Neural crest cell (in vitro differentiated cells): Measurements from ENCODE around the gene LDLRAD3. TPM values are rescaled to one million over a fixed set of nuclear protein-coding genes. Genes with fewer than 3 reads are reported as not detected.

ENCODE experiments used
- DNase-seq: peaks from one replicate; pipeline ENCODE4 v3.0.0; 2021; ENCODE audit warnings: low read depth, mixed read lengths, low spot score
- H3K27ac Mint-ChIP-seq: one replicate; pipeline ENCODE4 v1.8.0; 2021; ENCODE audit warnings: mild to moderate bottlenecking, mixed read lengths; ENCODE audit not compliant: unreplicated experiment
- H3K27me3 Mint-ChIP-seq: 2 replicates; pipeline ENCODE4 v1.8.0; 2021; ENCODE audit warnings: low read depth, mild to moderate bottlenecking, mixed read lengths
- H3K36me3 Mint-ChIP-seq: 2 replicates; pipeline ENCODE4 v1.8.0; 2021; ENCODE audit warnings: low read depth, mild to moderate bottlenecking, mixed read lengths
- H3K4me1 Mint-ChIP-seq: 2 replicates; pipeline ENCODE4 v1.8.0; 2021; ENCODE audit warnings: mixed read lengths
- H3K4me3 Mint-ChIP-seq: one replicate; pipeline ENCODE4 v1.8.0; 2021; ENCODE audit warnings: mild to moderate bottlenecking, mixed read lengths
- H3K9me3 Mint-ChIP-seq: 2 replicates; pipeline ENCODE4 v1.8.0; 2021; ENCODE audit warnings: mixed read lengths
- CTCF ChIP-seq: fragments of 200-600 bp; sonication (generic); conservative IDR thresholded peaks from 2 replicates; pipeline ENCODE4 v1.5.0; 2021; ENCODE audit warnings: antibody characterized with exemption, mild to moderate bottlenecking
- total RNA-seq: library from RNA; stranded (reverse); gene quantifications from 2 replicates; pipeline ENCODE4 v1.2.1, GENCODE V29; 2021

LDLRAD3 gene
- total RNA-seq, 1 donor from 2014 or later: 30.1 TPM

DNA sequence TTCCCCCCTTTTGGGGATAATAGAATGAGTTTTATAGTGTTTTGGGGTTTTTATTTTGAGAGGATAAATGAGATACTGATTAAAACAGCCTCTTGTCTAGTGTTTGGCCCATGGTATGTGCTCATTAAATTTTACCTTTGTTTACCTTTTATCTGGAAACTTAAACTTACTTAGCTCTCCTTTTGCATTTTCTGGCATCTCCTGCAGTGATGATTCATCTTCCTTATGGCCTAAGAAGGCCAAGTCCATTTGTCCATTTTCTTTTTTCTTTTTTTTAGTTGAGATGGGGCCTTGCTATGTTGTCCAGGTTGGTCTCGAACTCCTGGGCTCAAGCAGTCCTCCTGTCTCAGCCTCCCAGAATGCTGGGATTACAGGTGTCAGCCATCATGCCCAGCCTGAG, 189.1 kb downstream of the LDLRAD3 start:
- no peak for TF ChIP-seq CTCF
- no peak for DNase-seq

GRCh38 chr11:36135076-36135475, 191.2 kb downstream of the LDLRAD3 start:
- peaks cover 2% of the 10 kb centered on the region for H3K9me3 Mint-ChIP-seq
- no peaks in the 10 kb centered on the region for H3K27me3 Mint-ChIP-seq
- peaks cover 6% of the 10 kb centered on the region for H3K36me3 Mint-ChIP-seq
- H3K27ac Mint-ChIP-seq: no peak overlapping the region
- H3K4me1 Mint-ChIP-seq: no peaks in the 10 kb centered on the region
- TF ChIP-seq CTCF: no peak
- no peak for DNase-seq
- H3K4me3 Mint-ChIP-seq: no peak overlapping the region

More for the DNA sequence above, 189.1 kb downstream of the LDLRAD3 start:
- Mint-ChIP-seq H3K27ac (no peak overlapping the region), H3K9me3 (peaks cover 2% of the 10 kb centered on the region), H3K4me1 (no peaks in the 10 kb centered on the region), H3K36me3 (peaks cover 6% of the 10 kb centered on the region), H3K27me3 (no peaks in the 10 kb centered on the region), H3K4me3 (no peak overlapping the region)

- Mint-ChIP-seq H3K27ac (no peak overlapping the region), H3K4me1 (peaks cover 17% of the 10 kb centered on the region), H3K4me3 (no peak overlapping the region), H3K27me3 (no peaks in the 10 kb centered on the region), H3K9me3 (peaks cover 2% of the 10 kb centered on the region), H3K36me3 (peaks cover 6% of the 10 kb centered on the region)
- DNase-seq: no peak
- TF ChIP-seq CTCF: no peak
Observed at GRCh38 chr11:36139767-36140166, 195.9 kb downstream of the LDLRAD3 start.

GRCh38 chr11:36141196-36141953, 197.5 kb downstream of the LDLRAD3 start:
- no peak for TF ChIP-seq CTCF
- Mint-ChIP-seq H3K36me3 (peaks cover 1% of the 10 kb centered on the region), H3K27me3 (no peaks in the 10 kb centered on the region), H3K27ac (peak overlapping the region; percentile 78), H3K4me1 (peaks cover 26% of the 10 kb centered on the region), H3K4me3 (no peak overlapping the region), H3K9me3 (peaks cover under 1% of the 10 kb centered on the region)
- DNase-seq: no peak

DNA sequence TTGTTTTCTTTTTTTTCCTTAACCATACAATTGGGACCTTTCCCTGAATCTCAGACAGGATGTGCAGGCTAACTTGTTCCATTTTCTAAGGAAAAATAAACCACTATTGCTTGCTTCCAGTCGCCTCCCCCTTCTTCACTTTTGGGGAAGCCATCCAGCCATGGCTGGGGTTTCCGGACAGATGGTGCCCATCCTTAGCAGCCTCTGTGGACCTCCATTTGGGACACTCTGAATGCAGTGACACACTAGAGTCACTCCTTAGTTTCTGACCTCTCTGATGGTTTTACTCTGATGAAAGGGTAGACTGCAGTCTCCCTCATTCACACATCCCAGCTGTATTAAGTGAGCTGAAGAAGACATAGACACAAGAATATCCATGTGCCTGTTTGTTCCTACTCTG, 198.1 kb downstream of the LDLRAD3 start:
- peaks cover 2% of the 10 kb centered on the region for H3K36me3 Mint-ChIP-seq
- no peak overlapping the region for H3K27ac Mint-ChIP-seq
- no peak overlapping the region for H3K4me3 Mint-ChIP-seq
- peaks cover 3% of the 10 kb centered on the region for H3K9me3 Mint-ChIP-seq
- DNase-seq: no peak
- TF ChIP-seq CTCF: no peak
- no peaks in the 10 kb centered on the region for H3K27me3 Mint-ChIP-seq
- H3K4me1 Mint-ChIP-seq: peaks cover 27% of the 10 kb centered on the region
